Central memory CD8-positive, alpha-beta T cell (primary cell): ENCODE data around the gene OPCML.

Experiments
- ATAC-seq: fragments of 150-1000 bp; cut with Tn5 transposase; replicated peaks from 2 replicates; pipeline ENCODE4 v1.10.0; 2022; ENCODE audit warnings: mild to moderate bottlenecking, moderate FRiP score, moderate number of reproducible peaks; ENCODE audit not compliant: poor library complexity, severe bottlenecking; ENCODE audit errors: extremely low read depth
- DNase-seq, 2 donors: peaks; one replicate each; pipeline ENCODE4 v3.0.0; 2021; ENCODE audit warnings: low spot score in 2 of 2
- H3K27ac Mint-ChIP-seq: one replicate; pipeline ENCODE4 v1.8.0; 2022; ENCODE audit warnings: low read depth, mild to moderate bottlenecking, moderate library complexity, mixed read lengths
- H3K27me3 Mint-ChIP-seq: one replicate; pipeline ENCODE4 v1.8.0; 2022; ENCODE audit warnings: mixed read lengths
- H3K36me3 Mint-ChIP-seq: one replicate; pipeline ENCODE4 v1.8.0; 2022; ENCODE audit warnings: mild to moderate bottlenecking, moderate library complexity, mixed read lengths; ENCODE audit not compliant: insufficient read depth
- H3K4me1 Mint-ChIP-seq: one replicate; pipeline ENCODE4 v1.8.0; 2022; ENCODE audit warnings: mixed read lengths
- H3K4me3 Mint-ChIP-seq: one replicate; pipeline ENCODE4 v1.8.0; 2022; ENCODE audit warnings: mild to moderate bottlenecking, moderate library complexity, mixed read lengths
- H3K9me3 Mint-ChIP-seq: one replicate; pipeline ENCODE4 v1.8.0; 2022; ENCODE audit warnings: mixed read lengths

Gene OPCML

GRCh38 chr11:133064152-133064877, 468.0 kb downstream of the OPCML start:
- Mint-ChIP-seq H3K36me3 (no peaks in the 10 kb centered on the region), H3K4me1 (peaks cover 5% of the 10 kb centered on the region), H3K27ac (no peak overlapping the region), H3K27me3 (peaks cover 27% of the 10 kb centered on the region), H3K9me3 (peaks cover 5% of the 10 kb centered on the region), H3K4me3 (no peak overlapping the region)
- no peak for DNase-seq
- ATAC-seq = no peak

GRCh38 chr11:133058501-133058900, 473.8 kb downstream of the OPCML start:
- DNase-seq = no peak
- Mint-ChIP-seq H3K4me1 (no peaks in the 10 kb centered on the region), H3K4me3 (no peak overlapping the region), H3K27ac (no peak overlapping the region), H3K9me3 (no peaks in the 10 kb centered on the region), H3K36me3 (no peaks in the 10 kb centered on the region), H3K27me3 (peaks cover 3% of the 10 kb centered on the region)
- no peak for ATAC-seq

GRCh38 chr11:133053124-133053776, 479.1 kb downstream of the OPCML start:
- Mint-ChIP-seq H3K4me1 (no peaks in the 10 kb centered on the region), H3K27me3 (no peaks in the 10 kb centered on the region), H3K4me3 (no peak overlapping the region), H3K9me3 (peaks cover 11% of the 10 kb centered on the region), H3K27ac (no peak overlapping the region), H3K36me3 (no peaks in the 10 kb centered on the region)
- DNase-seq (no peak), ATAC-seq (no peak)

GRCh38 chr11:133052537-133052936, 479.8 kb downstream of the OPCML start:
- H3K27me3 Mint-ChIP-seq = no peaks in the 10 kb centered on the region
- no peak overlapping the region for H3K27ac Mint-ChIP-seq

GRCh38 chr11:133049244-133050019, 482.9 kb downstream of the OPCML start:
- Mint-ChIP-seq H3K27me3 (no peaks in the 10 kb centered on the region), H3K36me3 (no peaks in the 10 kb centered on the region), H3K4me3 (no peak overlapping the region), H3K9me3 (peaks cover 11% of the 10 kb centered on the region), H3K27ac (no peak overlapping the region), H3K4me1 (no peaks in the 10 kb centered on the region)
- no peak for DNase-seq
- ATAC-seq = no peak

More at GRCh38 chr11:133052537-133052936, 479.8 kb downstream of the OPCML start:
- H3K4me1 Mint-ChIP-seq = no peaks in the 10 kb centered on the region
- H3K36me3 Mint-ChIP-seq = no peaks in the 10 kb centered on the region
- H3K4me3 Mint-ChIP-seq = no peak overlapping the region
- ATAC-seq (no peak), DNase-seq (no peak)
- H3K9me3 Mint-ChIP-seq = peaks cover 11% of the 10 kb centered on the region

GRCh38 chr11:133048270-133048669, 484.0 kb downstream of the OPCML start:
- DNase-seq (no peak), ATAC-seq (no peak)
- Mint-ChIP-seq H3K27me3 (no peaks in the 10 kb centered on the region), H3K9me3 (peaks cover 17% of the 10 kb centered on the region), H3K4me3 (no peak overlapping the region), H3K36me3 (no peaks in the 10 kb centered on the region), H3K27ac (no peak overlapping the region), H3K4me1 (no peaks in the 10 kb centered on the region)

- Mint-ChIP-seq H3K4me1 (no peaks in the 10 kb centered on the region), H3K9me3 (peaks cover 17% of the 10 kb centered on the region), H3K4me3 (no peak overlapping the region), H3K36me3 (no peaks in the 10 kb centered on the region), H3K27ac (no peak overlapping the region), H3K27me3 (no peaks in the 10 kb centered on the region)
- DNase-seq (no peak), ATAC-seq (no peak)
Observed at GRCh38 chr11:133047771-133048115, 484.6 kb downstream of the OPCML start.

- Mint-ChIP-seq H3K27ac (no peak overlapping the region), H3K4me3 (no peak overlapping the region), H3K4me1 (no peaks in the 10 kb centered on the region), H3K9me3 (peaks cover 17% of the 10 kb centered on the region), H3K36me3 (no peaks in the 10 kb centered on the region), H3K27me3 (no peaks in the 10 kb centered on the region)
- ATAC-seq (no peak), DNase-seq (no peak)
Observed at GRCh38 chr11:133047036-133047770, 485.1 kb downstream of the OPCML start.

GRCh38 chr11:133046252-133046651, 486.0 kb downstream of the OPCML start:
- Mint-ChIP-seq H3K4me1 (no peaks in the 10 kb centered on the region), H3K27ac (no peak overlapping the region), H3K36me3 (no peaks in the 10 kb centered on the region), H3K27me3 (no peaks in the 10 kb centered on the region), H3K4me3 (no peak overlapping the region), H3K9me3 (peaks cover 17% of the 10 kb centered on the region)
- ATAC-seq = no peak
- no peak for DNase-seq

GRCh38 chr11:133041928-133042882, 490.1 kb downstream of the OPCML start:
- H3K27me3 Mint-ChIP-seq = no peaks in the 10 kb centered on the region
- no peaks in the 10 kb centered on the region for H3K4me1 Mint-ChIP-seq
- peaks cover 12% of the 10 kb centered on the region for H3K9me3 Mint-ChIP-seq
- no peaks in the 10 kb centered on the region for H3K36me3 Mint-ChIP-seq
- H3K27ac Mint-ChIP-seq = no peak overlapping the region
- no peak for DNase-seq
- H3K4me3 Mint-ChIP-seq = no peak overlapping the region
- no peak for ATAC-seq

- Mint-ChIP-seq H3K9me3 (peaks cover 12% of the 10 kb centered on the region), H3K27me3 (no peaks in the 10 kb centered on the region), H3K4me3 (no peak overlapping the region), H3K4me1 (no peaks in the 10 kb centered on the region), H3K27ac (no peak overlapping the region), H3K36me3 (no peaks in the 10 kb centered on the region)
- ATAC-seq (no peak), DNase-seq (no peak)
Observed at GRCh38 chr11:133041181-133041580, 491.1 kb downstream of the OPCML start.
